Hematopoietic multipotent progenitor cell treated with erythropoietin and hydrocortisone succinate and interleukin-3 and kit ligand, for 6 days (in vitro differentiated cells): ENCODE results near the gene LRRC73.
"Not testable (repeated sequence)": the region's sequence is repeated elsewhere in the genome, so short reads cannot be mapped to it uniquely, and the experiment has no call there.

Source experiments
- DNase-seq: peaks from one replicate; pipeline ENCODE4 v3.0.0-alpha.2; 2015

LRRC73 gene

GRCh38 chr6:43509142-43509983, 783 bp downstream of the LRRC73 start:
- peak; percentile 24 for DNase-seq

GRCh38 chr6:43508481-43509141, 1.5 kb downstream of the LRRC73 start:
- no peak for DNase-seq

GRCh38 chr6:43506667-43507471, 3.3 kb downstream of the LRRC73 start:
- DNase-seq, result peak; percentile 89

- no peak for DNase-seq
These were observed 4.0 kb downstream of the LRRC73 start for GRCh38 chr6:43506171-43506570.

- no peak for DNase-seq
These were observed 4.4 kb downstream of the LRRC73 start for GRCh38 chr6:43505718-43506117.

GRCh38 chr6:43504756-43505593, 5.2 kb downstream of the LRRC73 start:
- no peak for DNase-seq

- no peak for DNase-seq
These were observed 6.7 kb downstream of the LRRC73 start for GRCh38 chr6:43503443-43503842.

- no peak for DNase-seq
These were observed 7.5 kb downstream of the LRRC73 start for GRCh38 chr6:43502666-43503065.

- no peak for DNase-seq
These were observed 9.2 kb downstream of the LRRC73 start for GRCh38 chr6:43500921-43501320.

GRCh38 chr6:43499028-43499815, 10.9 kb downstream of the LRRC73 start:
- DNase-seq, result no peak

GRCh38 chr6:43498291-43498690, 11.9 kb downstream of the LRRC73 start:
- not testable (repeated sequence) for DNase-seq

GRCh38 chr6:43497689-43498088, 12.5 kb downstream of the LRRC73 start:
- no peak for DNase-seq

- no peak for DNase-seq
These were observed 13.1 kb downstream of the LRRC73 start for GRCh38 chr6:43497129-43497396.

- DNase-seq, result peak; percentile 35
These were observed 13.6 kb downstream of the LRRC73 start for GRCh38 chr6:43496370-43497128.

GRCh38 chr6:43495409-43495941, 14.7 kb downstream of the LRRC73 start:
- DNase-seq, result peak; percentile 28

- DNase-seq, result no peak
These were observed 15.4 kb downstream of the LRRC73 start for GRCh38 chr6:43494766-43495165.

- no peak for DNase-seq
These were observed 15.8 kb downstream of the LRRC73 start for GRCh38 chr6:43494321-43494720.

GRCh38 chr6:43493833-43494232, 16.3 kb downstream of the LRRC73 start:
- DNase-seq, result no peak

GRCh38 chr6:43493230-43493629, 16.9 kb downstream of the LRRC73 start:
- DNase-seq, result no peak

GRCh38 chr6:43492673-43493072, 17.5 kb downstream of the LRRC73 start:
- no peak for DNase-seq
